Stimulated activated memory B cell treated with anti-CD40 and anti-IgM and Interleukin-4, amounts not matched to agents 10 μg/mL and 1 μg/mL and 100 μg/mL, for 72 hours (primary cell): ENCODE data around the gene MDM4.

Experiments
- ATAC-seq: fragments of 150-1000 bp; cut with Tn5 transposase; 2 replicates; pipeline ENCODE4 v1.10.0; 2021
- H3K27ac Mint-ChIP-seq: one replicate; pipeline ENCODE4 v1.8.0; 2022; ENCODE audit warnings: mild to moderate bottlenecking, mixed read lengths
- H3K27me3 Mint-ChIP-seq: one replicate; pipeline ENCODE4 v1.8.0; 2022; ENCODE audit warnings: mixed read lengths
- H3K36me3 Mint-ChIP-seq: one replicate; pipeline ENCODE4 v1.8.0; 2022; ENCODE audit warnings: mixed read lengths
- H3K4me1 Mint-ChIP-seq: one replicate; pipeline ENCODE4 v1.8.0; 2022; ENCODE audit warnings: mixed read lengths
- H3K4me3 Mint-ChIP-seq: one replicate; pipeline ENCODE4 v1.8.0; 2022; ENCODE audit warnings: mild to moderate bottlenecking, moderate library complexity, mixed read lengths
- H3K9me3 Mint-ChIP-seq: one replicate; pipeline ENCODE4 v1.8.0; 2022; ENCODE audit warnings: mixed read lengths

Gene MDM4

DNA sequence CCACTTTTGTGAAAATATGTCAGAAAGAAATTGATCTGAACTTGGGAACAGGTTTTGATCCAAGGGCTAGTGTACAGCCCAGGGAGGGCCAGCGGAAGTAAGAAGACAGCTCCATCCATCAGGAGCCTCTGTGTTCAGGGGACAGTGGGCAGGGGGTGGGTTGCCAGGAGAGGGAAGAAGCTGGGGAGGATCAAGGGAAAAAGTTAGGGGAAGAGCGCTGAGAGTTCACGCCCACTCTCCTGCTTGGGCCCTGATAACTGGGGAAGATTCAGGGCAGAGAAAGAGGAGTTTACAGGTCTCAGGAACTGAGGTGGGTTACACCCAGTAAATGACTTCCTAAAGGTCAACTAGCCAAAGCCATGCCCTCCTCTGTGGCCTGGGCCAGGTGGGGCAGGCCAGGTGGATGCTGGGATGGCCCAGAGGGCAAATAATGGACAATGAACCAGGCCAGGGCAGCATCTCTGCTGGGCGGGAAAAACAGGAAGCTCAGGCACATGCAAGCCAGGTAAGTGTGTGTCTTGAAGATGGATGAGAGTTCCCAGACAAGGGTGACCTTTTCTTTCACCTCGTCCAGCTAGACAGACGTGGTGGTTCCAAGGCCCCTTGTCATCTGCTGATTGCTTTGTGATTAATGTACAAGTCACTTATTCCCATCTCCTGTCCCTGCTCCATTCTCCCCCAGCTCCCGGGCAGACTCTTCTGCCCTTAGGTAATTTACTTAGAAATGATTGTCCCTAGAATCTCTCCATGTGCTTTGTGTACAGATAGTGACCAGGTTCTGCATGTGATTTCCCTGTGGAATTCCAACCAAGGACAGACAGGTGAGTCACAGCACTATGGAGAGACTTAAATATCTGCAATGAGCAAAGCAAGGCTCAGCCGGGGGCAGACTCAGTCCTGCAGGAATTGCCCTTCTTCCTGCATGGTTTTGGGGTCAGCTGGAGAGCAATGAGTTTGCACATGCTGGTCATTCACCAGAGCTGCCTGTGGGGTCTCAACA, 57.0 kb downstream of the MDM4 start:
- H3K4me3 Mint-ChIP-seq = no peak overlapping the region
- ATAC-seq = no peak
- H3K4me1 Mint-ChIP-seq = peaks cover 4% of the 10 kb centered on the region
- no peaks in the 10 kb centered on the region for H3K9me3 Mint-ChIP-seq
- no peaks in the 10 kb centered on the region for H3K27me3 Mint-ChIP-seq
- peaks cover 30% of the 10 kb centered on the region for H3K36me3 Mint-ChIP-seq
- no peak overlapping the region for H3K27ac Mint-ChIP-seq

- ATAC-seq = no peak
- H3K36me3 Mint-ChIP-seq = peaks cover 24% of the 10 kb centered on the region
- no peak overlapping the region for H3K4me3 Mint-ChIP-seq
- no peaks in the 10 kb centered on the region for H3K9me3 Mint-ChIP-seq
- peaks cover 14% of the 10 kb centered on the region for H3K4me1 Mint-ChIP-seq
- H3K27me3 Mint-ChIP-seq = no peaks in the 10 kb centered on the region
- peak overlapping the region; percentile 44 for H3K27ac Mint-ChIP-seq
Observed at GRCh38 chr1:204574016-204574864, 58.0 kb downstream of the MDM4 start.

GRCh38 chr1:204574865-204575163, 58.6 kb downstream of the MDM4 start:
- Mint-ChIP-seq H3K9me3 (no peaks in the 10 kb centered on the region), H3K27me3 (no peaks in the 10 kb centered on the region), H3K4me3 (no peak overlapping the region), H3K4me1 (peaks cover 20% of the 10 kb centered on the region), H3K36me3 (peaks cover 19% of the 10 kb centered on the region), H3K27ac (peak overlapping the region; percentile 44)
- no peak for ATAC-seq

GRCh38 chr1:204575221-204576190, 59.3 kb downstream of the MDM4 start:
- Mint-ChIP-seq H3K4me1 (peaks cover 27% of the 10 kb centered on the region), H3K27me3 (no peaks in the 10 kb centered on the region), H3K36me3 (peaks cover 21% of the 10 kb centered on the region), H3K9me3 (no peaks in the 10 kb centered on the region), H3K27ac (peak overlapping the region; percentile 44), H3K4me3 (no peak overlapping the region)
- ATAC-seq = no peak

DNA sequence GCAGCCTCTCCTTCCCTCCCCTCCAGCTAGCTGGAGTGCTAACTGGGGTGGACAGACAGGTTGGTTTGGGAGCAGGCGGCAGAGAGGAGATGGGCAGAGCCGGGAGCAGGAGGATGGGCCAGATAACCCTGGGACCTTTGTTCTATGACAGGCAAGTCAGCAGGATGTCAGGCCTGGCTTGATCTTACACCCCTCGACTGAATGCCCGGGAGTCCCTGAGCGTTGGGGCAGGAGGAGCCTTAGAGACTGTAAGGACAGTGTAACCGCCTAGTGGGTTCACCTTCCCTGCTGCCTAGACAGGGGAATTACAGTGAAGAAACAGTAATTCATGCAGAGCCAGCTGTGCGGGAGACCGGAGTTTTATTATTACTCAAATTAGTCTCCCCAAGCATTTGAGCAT, 60.2 kb downstream of the MDM4 start:
- Mint-ChIP-seq H3K9me3 (no peaks in the 10 kb centered on the region), H3K4me3 (no peak overlapping the region), H3K27me3 (no peaks in the 10 kb centered on the region), H3K27ac (peak overlapping the region; percentile 36), H3K4me1 (peaks cover 29% of the 10 kb centered on the region), H3K36me3 (peaks cover 21% of the 10 kb centered on the region)
- ATAC-seq = no peak

- Mint-ChIP-seq H3K4me1 (peaks cover 37% of the 10 kb centered on the region), H3K36me3 (peaks cover 17% of the 10 kb centered on the region), H3K27me3 (no peaks in the 10 kb centered on the region), H3K4me3 (no peak overlapping the region), H3K9me3 (no peaks in the 10 kb centered on the region), H3K27ac (peak overlapping the region; percentile 87)
- ATAC-seq = no peak
Observed at GRCh38 chr1:204577794-204578478, 61.7 kb downstream of the MDM4 start.

GRCh38 chr1:204578867-204579664, 62.9 kb downstream of the MDM4 start:
- H3K27me3 Mint-ChIP-seq = no peaks in the 10 kb centered on the region
- no peaks in the 10 kb centered on the region for H3K9me3 Mint-ChIP-seq
- peak overlapping the region; percentile 78 for H3K4me3 Mint-ChIP-seq
- peak; percentile 75 for ATAC-seq
- H3K36me3 Mint-ChIP-seq = peaks cover 11% of the 10 kb centered on the region
- H3K4me1 Mint-ChIP-seq = peaks cover 47% of the 10 kb centered on the region
- H3K27ac Mint-ChIP-seq = peak overlapping the region; percentile 87

GRCh38 chr1:204579681-204580080, 63.5 kb downstream of the MDM4 start:
- Mint-ChIP-seq H3K36me3 (peaks cover 9% of the 10 kb centered on the region), H3K4me1 (peaks cover 53% of the 10 kb centered on the region), H3K4me3 (peak overlapping the region; percentile 78), H3K27me3 (no peaks in the 10 kb centered on the region), H3K27ac (peak overlapping the region; percentile 87), H3K9me3 (no peaks in the 10 kb centered on the region)
- no peak for ATAC-seq

- no peak for ATAC-seq
- Mint-ChIP-seq H3K27me3 (no peaks in the 10 kb centered on the region), H3K36me3 (peaks cover 9% of the 10 kb centered on the region), H3K27ac (peak overlapping the region; percentile 87), H3K4me3 (no peak overlapping the region), H3K9me3 (no peaks in the 10 kb centered on the region), H3K4me1 (peaks cover 62% of the 10 kb centered on the region)
Observed at GRCh38 chr1:204580862-204581261, 64.7 kb downstream of the MDM4 start.

DNA sequence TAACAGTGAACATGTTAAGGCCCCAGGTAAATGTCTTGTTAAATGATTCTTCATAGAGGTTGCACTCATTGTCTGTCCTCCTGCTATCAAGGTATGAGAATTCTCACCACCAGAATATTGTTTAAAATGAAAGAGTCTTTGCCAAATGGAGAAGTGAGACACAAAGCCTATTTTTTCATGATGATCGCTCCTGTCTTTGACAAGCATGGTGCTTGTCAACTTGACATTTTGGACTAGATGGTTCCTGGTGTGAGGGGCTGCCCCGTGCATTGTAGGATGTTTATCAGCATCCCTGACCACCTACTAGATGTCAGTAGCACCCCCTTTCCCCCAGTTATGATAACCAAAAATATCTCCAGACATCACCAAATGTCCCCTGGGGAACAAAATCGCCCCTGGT, 65.6 kb downstream of the MDM4 start:
- peaks cover 62% of the 10 kb centered on the region for H3K4me1 Mint-ChIP-seq
- peak overlapping the region; percentile 32 for H3K27ac Mint-ChIP-seq
- no peaks in the 10 kb centered on the region for H3K27me3 Mint-ChIP-seq
- no peaks in the 10 kb centered on the region for H3K9me3 Mint-ChIP-seq
- H3K4me3 Mint-ChIP-seq = no peak overlapping the region
- H3K36me3 Mint-ChIP-seq = peaks cover 9% of the 10 kb centered on the region
- peak; percentile 29 for ATAC-seq

GRCh38 chr1:204583909-204584632, 67.9 kb downstream of the MDM4 start:
- Mint-ChIP-seq H3K27me3 (no peaks in the 10 kb centered on the region), H3K36me3 (peaks cover 15% of the 10 kb centered on the region), H3K4me3 (no peak overlapping the region), H3K9me3 (no peaks in the 10 kb centered on the region), H3K4me1 (peaks cover 52% of the 10 kb centered on the region), H3K27ac (peak overlapping the region; percentile 67)
- ATAC-seq = no peak

GRCh38 chr1:204584699-204585372, 68.6 kb downstream of the MDM4 start:
- Mint-ChIP-seq H3K27me3 (no peaks in the 10 kb centered on the region), H3K36me3 (peaks cover 13% of the 10 kb centered on the region), H3K4me1 (peaks cover 51% of the 10 kb centered on the region), H3K27ac (peak overlapping the region; percentile 67), H3K4me3 (peak overlapping the region; percentile 31), H3K9me3 (no peaks in the 10 kb centered on the region)
- peak; percentile 78 for ATAC-seq

DNA sequence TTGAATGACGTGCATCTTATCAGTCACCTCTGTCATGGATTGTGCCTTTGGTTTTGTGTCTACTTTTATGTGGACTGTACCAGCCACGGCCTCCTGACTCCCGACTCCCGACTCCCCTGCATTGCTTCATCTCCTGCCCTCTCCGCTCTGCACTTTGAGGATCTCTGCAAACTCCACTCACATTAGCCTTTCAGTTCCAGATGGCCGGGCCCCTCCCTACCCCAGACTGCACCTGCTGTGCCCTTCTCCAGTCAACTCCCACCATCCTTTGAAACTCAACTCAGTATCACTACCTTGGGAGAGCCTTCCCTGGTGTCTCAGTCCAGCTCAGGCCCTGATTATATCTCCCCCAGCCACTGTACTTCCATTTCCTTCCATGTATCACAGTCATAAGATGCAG, 71.4 kb downstream of the MDM4 start:
- Mint-ChIP-seq H3K27me3 (no peaks in the 10 kb centered on the region), H3K36me3 (peaks cover 6% of the 10 kb centered on the region), H3K9me3 (no peaks in the 10 kb centered on the region), H3K4me1 (peaks cover 36% of the 10 kb centered on the region), H3K27ac (peak overlapping the region; percentile 9), H3K4me3 (no peak overlapping the region)
- ATAC-seq = no peak
